Left renal pelvis (tissue), 4 donors: Measurements from ENCODE around the gene BCAP31. TPM values are rescaled to one million over a fixed set of nuclear protein-coding genes. Genes with fewer than 3 reads are reported as not detected.
"Not testable (repeated sequence)": the region's sequence is repeated elsewhere in the genome, so short reads cannot be mapped to it uniquely, and the experiment has no call there.

Source experiments
- DNase-seq, 4 donors: peaks; one replicate each; pipeline ENCODE4 v3.0.0-alpha.2; 2013; ENCODE audit warnings: low read depth in 4 of 4, low spot score in 3 of 4
- polyA plus RNA-seq, 4 donors: library from polyadenylated mRNA; unstranded; fragments of 120-200 nt; gene quantifications; one replicate each; pipeline ENCODE4 v1.2.1, GENCODE V29; 2013; ENCODE audit not compliant: insufficient read length in 4 of 4

The BCAP31 gene
- polyA plus RNA-seq, 4 donors: 100 to 199 (median 181) TPM

DNA sequence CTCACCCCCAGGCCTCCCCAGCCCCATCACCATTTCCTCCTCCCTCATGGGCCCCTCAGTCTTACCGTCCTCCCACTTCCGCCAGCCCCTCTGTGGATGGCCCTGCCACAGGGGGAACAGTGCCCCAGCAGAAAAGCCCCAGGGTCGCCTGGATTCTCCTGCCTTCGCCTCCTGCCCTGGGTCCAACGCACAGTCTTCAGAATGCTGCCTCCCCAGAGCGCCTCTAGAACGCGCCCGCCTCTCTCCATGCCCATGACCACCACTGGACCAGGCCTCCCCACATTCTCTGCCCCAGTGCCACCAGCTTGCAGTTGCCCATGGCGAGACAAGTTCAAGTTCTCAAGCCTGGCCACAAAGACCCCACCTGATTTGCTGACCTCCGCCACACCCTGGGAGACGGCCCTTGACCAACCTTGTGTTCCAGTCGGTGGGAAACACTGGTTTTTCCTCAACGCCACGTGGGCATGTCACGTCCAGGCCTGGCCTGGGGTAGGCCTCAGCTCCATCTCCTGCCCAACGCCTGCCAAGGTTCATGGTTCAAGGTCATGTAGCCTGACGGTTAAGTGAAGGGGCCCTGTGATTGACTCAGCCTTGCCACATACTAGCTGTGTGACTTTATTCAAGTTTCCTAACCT, 39.2 kb upstream of the BCAP31 start:
- no peak for DNase-seq

DNA sequence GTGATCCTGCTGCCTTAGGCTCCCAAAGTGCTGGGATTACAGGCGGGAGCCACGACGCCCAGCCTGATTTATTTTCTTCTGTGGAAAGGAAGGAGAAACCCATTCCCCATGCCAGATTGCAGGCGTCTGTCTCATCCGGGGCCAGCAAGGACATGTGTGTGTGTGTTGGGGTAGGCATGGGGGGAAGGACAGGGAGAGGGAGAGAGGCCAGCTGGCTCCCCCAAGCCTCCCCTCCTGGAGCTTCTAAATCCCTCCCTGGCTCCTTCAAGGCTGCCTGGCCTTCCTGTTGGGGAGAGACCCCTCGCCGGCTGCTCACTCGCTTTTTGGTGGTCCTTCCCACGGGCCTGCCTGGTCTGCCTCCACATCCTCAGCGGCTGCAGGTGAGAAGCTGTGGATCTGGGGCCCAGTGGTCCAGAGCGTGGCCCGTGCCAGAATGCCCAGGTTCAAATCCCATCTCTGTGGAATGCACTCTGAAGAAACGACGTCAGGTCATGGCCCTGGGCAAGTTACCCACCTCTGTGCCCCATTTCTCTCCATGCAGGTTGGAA, 38.5 kb upstream of the BCAP31 start:
- no peak for DNase-seq

DNA sequence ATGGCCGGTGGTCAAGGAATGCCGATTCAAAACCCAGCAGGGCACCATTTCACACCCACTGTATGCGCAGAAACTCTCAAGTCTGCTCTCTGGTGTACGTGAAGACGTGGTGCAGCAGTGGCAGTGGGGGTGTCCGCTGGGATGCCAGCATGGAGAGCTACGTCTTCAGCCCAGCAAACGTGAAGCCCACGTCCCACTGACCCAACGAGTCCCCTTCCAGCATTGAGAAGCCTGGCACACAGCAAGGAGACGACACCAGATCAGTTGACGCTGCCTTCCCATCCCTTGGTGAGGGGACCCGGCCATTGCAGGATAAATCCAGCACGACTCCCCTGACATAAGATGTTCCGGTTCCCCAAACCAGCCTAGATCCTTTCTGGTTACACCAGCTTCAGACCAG, 37.7 kb upstream of the BCAP31 start:
- no peak for DNase-seq

DNA sequence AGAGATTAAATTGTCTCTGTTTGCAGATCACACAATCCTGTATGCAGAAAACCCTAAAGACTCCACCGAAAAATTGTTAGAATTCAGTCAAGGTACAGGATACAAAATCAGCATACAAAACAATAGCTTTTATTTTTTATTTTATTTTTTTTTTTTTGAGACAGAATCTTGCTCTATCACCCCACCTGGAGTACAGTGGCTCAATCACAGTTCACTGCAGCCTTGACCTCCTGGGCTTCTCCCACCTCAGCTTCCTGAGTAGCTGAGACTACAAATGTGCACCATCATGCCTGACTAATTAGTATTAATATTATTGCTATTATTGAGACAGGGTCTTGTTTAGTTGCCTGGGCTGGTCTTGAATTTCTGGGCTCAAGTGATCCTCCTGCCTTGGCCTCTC, 30.9 kb upstream of the BCAP31 start:
- no peak for DNase-seq

DNA sequence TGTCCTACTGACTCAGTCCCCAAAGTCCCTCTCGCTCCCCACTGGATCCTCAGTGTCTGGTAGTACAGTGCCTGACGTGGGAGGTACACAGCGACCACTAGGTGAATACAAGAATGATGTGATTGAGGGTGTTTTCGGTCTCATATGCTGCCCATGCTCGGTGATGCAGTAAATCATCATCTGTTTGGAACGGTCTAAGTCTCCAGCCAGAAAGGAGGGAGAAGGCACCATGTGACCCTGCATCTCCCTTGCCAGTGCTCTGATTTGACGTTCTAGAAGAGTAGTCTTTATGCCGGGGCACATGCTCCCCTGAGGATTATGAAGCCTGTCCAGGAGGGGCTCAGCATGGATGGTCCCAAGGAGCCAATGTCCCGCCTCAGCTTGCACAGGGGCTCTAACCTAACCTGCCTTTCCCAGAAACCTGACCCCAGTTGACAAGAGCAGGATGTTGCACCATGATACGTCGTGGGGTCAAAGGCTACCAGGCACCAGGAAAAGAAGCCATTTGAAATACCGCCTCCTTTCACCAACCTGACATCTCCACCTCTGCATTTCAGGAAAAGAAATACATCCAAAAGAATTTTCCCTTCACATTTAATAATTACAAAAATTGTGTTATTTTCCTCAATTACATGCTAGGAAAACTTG, 26.1 kb upstream of the BCAP31 start:
- DNase-seq: no peak

DNA sequence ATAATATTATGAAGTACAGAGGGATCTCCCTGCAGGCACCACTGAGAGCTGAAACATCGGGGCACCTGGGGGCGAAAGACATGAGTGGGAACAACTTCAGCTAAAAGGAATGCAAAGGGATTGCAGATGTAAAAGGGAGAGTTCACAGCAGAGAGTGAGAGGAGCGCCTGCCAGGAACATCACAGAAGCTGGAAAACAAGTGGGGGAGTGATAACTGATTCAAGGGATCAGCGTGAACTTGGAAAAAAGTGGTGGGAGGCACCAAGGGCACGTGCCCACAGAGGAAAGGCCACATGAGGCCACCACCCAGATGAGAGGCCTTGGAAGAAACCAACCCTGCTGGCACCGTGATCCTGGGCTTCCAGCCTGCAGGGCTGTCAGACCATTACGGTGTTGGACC, 24.8 kb upstream of the BCAP31 start:
- not testable (repeated sequence) for DNase-seq

DNA sequence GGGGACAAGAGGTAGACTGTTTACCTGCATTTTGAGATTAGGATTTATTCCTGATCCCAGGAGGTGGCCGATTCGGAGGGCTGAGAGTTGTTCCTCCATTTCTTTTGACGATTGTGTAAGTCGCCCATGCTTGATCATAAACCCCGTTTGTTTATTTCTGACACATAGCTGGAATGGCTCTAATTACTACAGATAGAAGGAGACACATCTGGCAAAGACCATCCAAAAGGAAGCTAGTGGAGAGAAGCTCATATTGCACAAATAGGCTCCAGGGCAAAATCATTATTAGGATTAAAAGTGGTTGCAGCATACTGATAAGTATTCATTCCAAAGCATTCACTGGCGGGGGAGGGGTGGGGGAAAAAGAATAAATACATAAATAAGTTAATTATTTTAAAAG, 22.8 kb upstream of the BCAP31 start:
- DNase-seq: not testable (repeated sequence)

DNA sequence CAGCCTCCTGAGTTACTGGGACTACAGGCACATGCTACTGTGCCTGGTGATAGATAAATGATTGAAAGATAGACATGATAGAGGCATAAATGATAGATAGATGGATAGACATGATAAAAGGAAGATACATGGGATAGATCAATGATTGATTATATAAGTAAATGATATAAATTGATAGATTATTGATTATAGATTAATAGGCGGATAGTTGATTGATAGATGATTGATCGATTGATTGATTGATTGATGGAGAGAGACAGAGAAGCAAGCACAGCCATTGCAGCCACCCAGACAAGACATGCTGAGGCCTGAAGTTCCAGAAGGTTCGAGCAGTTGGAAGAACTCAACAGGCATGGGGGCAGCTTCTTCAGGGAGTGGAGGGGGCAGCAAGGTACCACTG, 22.2 kb upstream of the BCAP31 start:
- no peak for DNase-seq

DNA sequence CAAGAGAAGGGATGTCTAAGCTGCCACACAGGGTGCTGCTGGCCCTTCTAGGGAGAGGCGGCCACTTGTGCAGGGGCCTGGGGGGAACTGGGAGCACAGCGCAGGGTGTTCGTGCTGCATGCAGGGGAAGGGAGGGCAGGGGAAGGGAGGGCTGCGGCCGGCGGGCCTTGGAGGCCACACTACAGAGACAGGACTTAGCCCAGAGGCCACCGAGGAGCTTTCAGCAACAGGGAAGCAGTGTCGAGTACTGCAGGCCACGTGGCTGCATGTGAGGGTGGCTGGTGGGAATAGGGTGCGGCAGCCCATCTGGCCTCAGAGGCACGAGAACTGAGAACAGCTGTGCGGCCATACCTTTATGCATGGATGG, 20.9 kb upstream of the BCAP31 start:
- not testable (repeated sequence) for DNase-seq

DNA sequence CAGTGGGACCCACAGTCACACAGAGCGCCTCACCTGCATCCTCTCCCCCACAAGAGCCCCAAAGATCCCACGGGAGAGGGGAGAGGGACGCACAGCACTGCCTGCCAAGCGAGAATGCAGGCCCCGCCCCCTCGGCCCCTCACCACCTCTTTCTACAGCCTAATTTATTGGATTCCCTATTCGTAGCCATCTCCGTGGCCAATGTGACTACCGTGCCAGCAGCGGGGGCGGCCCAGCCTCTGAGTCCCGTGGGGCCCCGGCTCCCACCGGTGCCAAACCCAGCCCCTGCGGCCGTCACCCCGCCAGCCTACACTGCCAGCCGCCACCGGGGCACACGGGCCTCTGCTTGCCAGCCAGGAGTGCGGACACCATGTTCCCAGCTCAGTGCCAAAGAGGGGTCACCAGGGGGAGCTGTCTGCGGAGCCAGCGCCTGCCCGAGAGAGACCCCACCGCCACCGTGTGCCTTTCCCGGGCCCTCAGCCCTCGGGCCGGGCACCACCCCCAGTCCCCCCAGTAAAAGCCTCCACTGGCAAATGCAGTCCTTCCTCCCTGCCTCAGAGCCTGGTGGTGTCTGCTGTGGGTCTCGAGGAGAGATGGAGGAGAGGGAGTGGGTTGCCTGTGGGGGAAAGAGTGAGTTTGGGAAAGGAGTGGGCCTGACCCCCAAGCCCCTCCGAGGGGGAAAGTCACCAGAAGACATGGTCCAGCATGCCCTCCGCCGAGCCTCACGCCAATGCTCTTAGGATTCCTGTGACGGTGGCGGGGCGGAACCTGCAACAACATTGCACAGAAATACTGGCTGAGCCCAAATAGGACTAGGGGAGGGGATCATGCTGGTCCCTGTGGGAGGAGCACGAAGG, 20.3 kb upstream of the BCAP31 start:
- no peak for DNase-seq

DNA sequence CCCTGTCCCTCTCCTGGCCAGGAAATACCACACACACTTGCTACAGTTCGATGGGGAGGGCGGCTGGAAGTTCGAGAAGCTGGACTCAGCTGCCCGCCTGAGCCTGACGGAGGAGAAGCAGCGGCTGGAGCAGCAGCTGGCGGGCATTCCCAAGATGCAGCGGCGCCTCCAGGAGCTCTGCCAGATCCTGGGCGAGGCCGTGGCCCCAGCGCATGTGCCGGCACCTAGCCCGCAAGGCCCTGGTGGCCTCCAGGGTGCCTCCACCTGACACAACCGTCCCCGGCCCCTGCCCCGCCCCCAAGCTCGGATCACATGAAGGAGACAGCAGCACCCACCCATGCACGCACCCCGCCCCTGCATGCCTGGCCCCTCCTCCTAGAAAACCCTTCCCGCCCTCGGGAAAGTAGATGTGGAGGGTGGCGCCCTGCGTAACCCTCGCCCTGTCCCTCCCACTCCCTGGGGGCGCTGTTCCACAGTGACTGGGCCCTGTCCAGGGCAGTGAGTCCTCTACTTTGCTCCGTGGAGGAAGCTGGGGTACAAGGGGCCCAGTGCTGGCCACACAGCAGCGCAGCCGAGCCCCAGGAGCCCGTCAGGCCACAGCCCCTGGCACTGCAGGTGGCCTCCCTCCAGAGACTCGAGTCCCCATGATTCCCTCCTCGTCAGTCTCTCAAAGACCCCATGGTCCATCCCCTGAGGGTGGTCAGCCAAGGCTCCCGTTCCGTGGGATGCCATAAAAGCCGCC, 19.5 kb upstream of the BCAP31 start:
- not testable (repeated sequence) for DNase-seq

DNA sequence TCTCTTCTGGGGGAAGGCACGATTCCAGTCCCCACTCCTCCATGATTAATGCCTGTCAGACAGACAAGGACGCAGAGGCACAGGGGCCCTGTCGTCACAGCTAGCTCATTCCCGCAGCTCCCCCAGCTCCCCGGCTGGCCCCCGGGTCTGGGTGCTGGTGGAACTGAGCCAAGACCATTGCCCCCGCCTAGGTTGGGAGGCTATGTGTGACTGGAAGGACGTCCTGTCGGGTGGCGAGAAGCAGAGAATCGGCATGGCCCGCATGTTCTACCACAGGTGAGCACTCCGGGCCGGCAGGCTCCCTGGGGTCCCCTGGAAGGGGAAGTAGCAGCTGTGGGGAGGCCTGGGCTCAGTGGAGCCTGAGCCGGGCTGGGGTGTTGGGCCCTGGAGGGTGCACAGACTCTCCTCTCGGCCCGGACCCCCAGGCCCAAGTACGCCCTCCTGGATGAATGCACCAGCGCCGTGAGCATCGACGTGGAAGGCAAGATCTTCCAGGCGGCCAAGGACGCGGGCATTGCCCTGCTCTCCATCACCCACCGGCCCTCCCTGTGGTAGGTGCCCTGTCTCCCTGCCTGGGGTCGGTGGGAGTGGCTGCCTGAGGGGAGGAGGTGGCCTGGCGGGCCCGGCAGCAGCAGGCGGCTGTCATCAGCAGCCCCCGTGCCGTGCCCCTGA, 18.7 kb upstream of the BCAP31 start:
- DNase-seq: not testable (repeated sequence)

DNA sequence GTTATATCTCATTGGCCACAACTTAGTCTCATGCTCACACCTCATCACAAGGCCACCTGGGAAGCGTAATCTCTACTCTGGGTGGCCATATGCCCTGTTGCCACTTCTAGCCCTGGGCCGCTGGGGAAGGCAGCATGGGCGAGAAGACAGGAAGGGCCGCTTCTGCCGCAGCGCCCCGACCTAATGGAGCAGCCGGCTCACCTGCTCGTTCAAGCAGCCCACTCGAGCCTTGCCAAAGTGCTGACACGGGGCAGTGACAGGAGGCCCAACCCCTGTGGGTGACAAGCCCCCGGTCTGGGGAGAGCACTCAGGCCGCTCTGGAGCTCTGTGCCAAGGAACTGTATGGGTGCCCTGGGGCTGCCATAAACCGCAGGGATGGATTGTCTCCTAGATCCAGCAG, 17.9 kb upstream of the BCAP31 start:
- DNase-seq: not testable (repeated sequence)

DNA sequence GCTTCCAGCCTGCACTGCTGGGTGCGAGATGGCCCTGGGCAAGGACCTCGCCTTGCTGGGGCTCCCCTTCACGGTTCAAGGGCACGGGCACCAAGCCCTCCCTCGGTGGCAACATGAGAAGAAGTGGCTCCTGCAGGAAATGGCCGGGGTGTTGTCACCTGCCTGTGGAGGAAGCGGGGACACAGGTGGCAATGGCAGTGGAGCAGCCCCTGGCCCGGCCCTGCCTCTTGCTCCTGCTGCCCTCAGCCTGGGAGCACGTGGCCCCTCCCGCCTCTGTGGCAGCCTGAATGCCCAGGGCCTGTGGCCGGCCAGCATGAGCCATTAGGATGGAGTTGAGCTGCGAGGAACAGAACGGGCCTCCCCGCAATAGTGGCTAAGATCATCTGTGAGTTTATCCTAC, 17.3 kb upstream of the BCAP31 start:
- DNase-seq: no peak

DNA sequence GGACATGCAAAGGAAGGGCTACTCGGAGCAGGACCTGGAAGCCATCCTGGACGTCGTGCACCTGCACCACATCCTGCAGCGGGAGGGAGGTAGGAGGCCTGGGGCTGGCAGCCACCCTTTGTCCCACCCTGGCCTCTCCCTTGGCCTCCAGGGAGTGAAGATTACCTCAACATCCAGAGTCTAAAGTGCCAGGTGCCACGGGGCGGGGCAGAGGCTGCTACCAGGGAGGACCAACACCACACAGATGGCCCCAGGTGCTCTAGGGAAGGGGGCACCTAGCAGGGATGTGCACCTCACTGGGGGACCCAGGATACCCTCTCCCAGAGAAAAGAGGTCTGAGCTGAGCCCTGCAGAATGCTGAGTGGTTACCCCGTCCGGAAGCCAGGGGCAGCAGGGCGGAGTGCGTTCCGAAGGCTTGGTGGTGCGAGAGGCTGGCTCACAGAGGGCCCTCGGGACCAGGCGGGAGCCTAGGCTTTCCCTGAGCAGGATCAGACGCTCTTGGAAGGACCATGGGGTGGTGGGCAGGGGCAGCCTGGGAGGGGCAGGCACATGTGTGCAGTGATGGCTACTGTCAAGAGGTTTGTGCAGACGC, 16.5 kb upstream of the BCAP31 start:
- DNase-seq: no peak

DNA sequence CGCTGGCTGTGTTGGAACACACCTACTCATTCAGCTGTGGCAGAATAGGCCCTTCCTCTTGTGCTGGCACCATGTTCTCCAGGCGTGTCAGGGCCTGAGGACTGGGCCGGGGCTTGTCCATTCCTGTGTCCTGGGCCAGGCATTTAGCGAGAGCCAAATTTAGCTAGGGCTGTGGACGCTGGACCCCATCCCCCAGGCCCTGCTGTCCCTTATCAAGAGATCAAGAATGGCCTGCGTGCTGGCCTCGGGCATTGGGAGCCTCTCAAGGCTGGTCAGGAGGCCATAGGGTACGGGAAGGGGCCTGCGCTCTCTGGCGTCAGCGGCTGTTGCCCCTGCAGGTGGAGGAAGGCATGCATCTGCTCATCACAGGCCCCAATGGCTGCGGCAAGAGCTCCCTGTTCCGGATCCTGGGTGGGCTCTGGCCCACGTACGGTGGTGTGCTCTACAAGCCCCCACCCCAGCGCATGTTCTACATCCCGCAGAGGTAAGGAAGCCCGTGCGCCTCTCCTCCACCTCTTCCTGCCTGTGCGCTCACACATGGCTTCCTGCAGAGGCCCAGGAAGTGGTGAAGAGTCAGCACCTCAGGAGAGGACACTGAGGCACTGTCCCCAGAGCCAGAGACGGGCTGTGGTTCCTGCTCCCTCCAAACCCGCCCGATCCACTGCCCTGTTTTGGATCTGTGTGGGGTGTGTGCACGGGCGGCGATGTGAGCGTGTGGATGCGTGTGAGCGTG, 15.7 kb upstream of the BCAP31 start:
- no peak for DNase-seq

DNA sequence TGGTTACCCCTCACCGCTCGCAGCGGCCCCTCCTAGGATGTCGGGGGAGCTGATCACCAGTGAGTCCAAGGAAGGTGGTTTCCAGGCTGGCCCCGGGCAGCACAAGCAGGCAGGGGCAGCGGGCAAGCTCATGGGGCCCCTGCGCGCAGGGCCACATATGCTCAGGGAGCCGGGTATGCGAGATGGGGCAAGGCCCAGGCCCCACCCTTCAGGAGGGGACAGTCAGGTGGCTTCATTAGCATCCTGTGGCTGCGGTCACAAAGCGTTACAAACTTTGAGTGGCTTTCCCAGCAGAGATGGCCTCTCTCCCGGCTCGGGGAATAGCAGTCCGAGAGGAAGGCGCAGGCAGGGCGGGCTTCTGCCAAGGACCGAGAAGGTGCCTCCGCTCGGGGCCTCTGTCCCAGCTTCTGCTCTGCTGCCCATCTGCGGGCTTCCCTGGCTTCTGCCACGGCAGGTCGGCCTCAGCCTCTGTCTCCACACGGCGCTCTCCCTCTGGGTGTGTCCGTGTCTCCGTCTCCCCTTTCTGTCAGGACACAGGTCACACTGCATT, 13.9 kb upstream of the BCAP31 start:
- DNase-seq: no peak

DNA sequence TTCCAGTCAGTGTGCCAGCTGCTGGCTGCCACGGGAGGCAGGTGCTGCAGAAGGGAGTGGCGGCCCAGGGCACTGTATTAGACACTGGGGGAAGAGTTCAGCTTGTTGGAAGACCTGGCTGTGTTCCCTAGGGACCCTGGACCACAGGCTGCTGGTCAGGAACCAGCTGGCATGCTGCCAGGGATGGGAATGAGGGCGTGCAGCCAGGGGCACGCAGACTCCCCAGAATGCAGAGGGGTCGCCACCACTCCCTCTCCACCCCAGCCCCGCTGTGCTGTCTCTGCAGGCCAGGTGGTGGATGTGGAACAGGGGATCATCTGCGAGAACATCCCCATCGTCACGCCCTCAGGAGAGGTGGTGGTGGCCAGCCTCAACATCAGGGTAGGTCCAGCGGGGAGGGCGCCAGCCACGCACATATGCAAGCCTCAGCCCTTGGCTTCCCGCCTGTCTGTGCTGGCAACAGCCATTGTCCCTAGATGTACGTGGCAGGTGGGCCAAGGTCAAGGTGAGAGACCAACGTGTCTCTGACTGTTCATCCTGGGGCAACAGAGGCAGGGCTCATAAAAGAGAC, 12.8 kb upstream of the BCAP31 start:
- no peak for DNase-seq
